HCT116 (cell line): ENCODE measurements around the gene CA11. TPM values are rescaled to one million over a fixed set of nuclear protein-coding genes. Genes with fewer than 3 reads are reported as not detected.

ENCODE experiments used
- ATAC-seq: fragments of 200-7000 bp; cut with Tn5 transposase; 2 replicates; pipeline ENCODE4 v1.9.1; 2020; ENCODE audit warnings: mild to moderate bottlenecking, moderate library complexity
- BruUV-seq: library from RNA; stranded (reverse); fragments of 400-500 nt; replicated peaks from 2 replicates; lab custom pipeline; 2021; lab: Mats Ljungman, UMichigan
- CTCF ChIA-PET: fragments of 300-600 bp; sonication (Branson Sonifier 250); formaldehyde crosslinking; loops from one replicate; lab custom pipeline; 2021; ENCODE audit warnings: antibody characterized with exemption; lab: Charles Lee
- POLR2A ChIA-PET: fragments of 300-600, 350-600 bp; sonication (Branson Sonifier 250); formaldehyde crosslinking; loops from one replicate; lab custom pipeline; 2021; ENCODE audit warnings: antibody characterized with exemption; lab: Charles Lee
- RAD21 ChIA-PET, 2 experiments: fragments of 300-600 bp; sonication (Branson Sonifier 250); formaldehyde crosslinking; loops; one replicate each; lab custom pipeline; 2023; ENCODE audit warnings: low total read pairs in 2 of 2; ENCODE audit not compliant: uncharacterized antibody in 2 of 2, unreplicated experiment in 2 of 2, low non-redundant PET in 1 of 2; lab: Charles Lee
- DNase-seq: peaks from one replicate; pipeline ENCODE4 v3.0.0-alpha.2; 2010; ENCODE audit warnings: low read depth, low spot score
- H2AFZ ChIP-seq: fragments of 200-600 bp; shearing (Covaris generic), sonication (generic); 2 replicates; pipeline ENCODE4 v1.6.1; 2017; ENCODE audit warnings: low read depth, mixed run types, mixed read lengths, antibody characterized with exemption, low read length; ENCODE audit not compliant: poor library complexity, severe bottlenecking
- H3K27ac ChIP-seq: 2 replicates; pipeline ENCODE4 v1.5.1; 2012; ENCODE audit warnings: low read depth, low read length
- H3K27me3 ChIP-seq: fragments of 200-600 bp; sonication (generic); 2 replicates; pipeline ENCODE4 v1.6.1; 2016; ENCODE audit warnings: mixed run types, low read length, mixed read lengths; ENCODE audit not compliant: insufficient read depth
- H3K36me3 ChIP-seq, 2 experiments: fragments of 200-500 bp in 1 of 2; fragments of 200-600 bp in 1 of 2; sonication (Bioruptor generic) in 1 of 2; sonication (generic) in 1 of 2; 2 replicates each; pipeline versions ENCODE4 v1.5.1 to v1.6.1; 2014 to 2016; ENCODE audit warnings: low read length in 2 of 2, inconsistent platforms in 1 of 2, mixed read lengths in 1 of 2, mixed run types in 1 of 2; ENCODE audit not compliant: insufficient read depth in 2 of 2, control insufficient read depth in 1 of 2
- H3K4me1 ChIP-seq, 2 experiments: fragments of 200-600 bp in 1 of 2; sonication (generic) in 1 of 2; 2 replicates each; pipeline versions ENCODE4 v1.5.1 to v1.6.1; 2012 to 2017; ENCODE audit warnings: low read length in 2 of 2, inconsistent platforms in 1 of 2, mild to moderate bottlenecking in 1 of 2, mixed read lengths in 1 of 2, mixed run types in 1 of 2, moderate library complexity in 1 of 2; ENCODE audit not compliant: insufficient read depth in 2 of 2, control insufficient read depth in 1 of 2
- H3K4me2 ChIP-seq: fragments of 200-600 bp; sonication (generic); 2 replicates; pipeline ENCODE4 v1.6.1; 2017; ENCODE audit warnings: mixed run types, low read length, mixed read lengths
- H3K4me3 ChIP-seq, 2 experiments: fragments of 200-600 bp in 1 of 2; sonication (generic) in 1 of 2; replicated peaks in 1 of 2; 2 replicates each; pipeline ENCODE4 v1.5.1; 2011 to 2016; ENCODE audit warnings: low read length in 2 of 2, control low read depth in 1 of 2, low read depth in 1 of 2, mild to moderate bottlenecking in 1 of 2, mixed read lengths in 1 of 2, mixed run types in 1 of 2
- H3K79me2 ChIP-seq: fragments of 200-600 bp; sonication (generic); 2 replicates; pipeline ENCODE4 v1.6.1; 2017; ENCODE audit warnings: mild to moderate bottlenecking, mixed run types, low read length, moderate library complexity, mixed read lengths; ENCODE audit not compliant: insufficient read depth
- H3K9ac ChIP-seq: fragments of 200-600 bp; sonication (generic); 2 replicates; pipeline ENCODE4 v1.6.1; 2016; ENCODE audit warnings: low read length, mixed read lengths
- H3K9me2 ChIP-seq: fragments of 200-600 bp; sonication (generic), shearing (Covaris generic); 2 replicates; pipeline ENCODE4 v1.6.1; 2017; ENCODE audit warnings: mixed run types, mild to moderate bottlenecking, moderate library complexity; ENCODE audit not compliant: insufficient read depth
- H3K9me3 ChIP-seq, 2 experiments: fragments of 200-500 bp in 1 of 2; fragments of 200-600 bp in 1 of 2; sonication (Bioruptor generic) in 1 of 2; sonication (generic) in 1 of 2; 2 replicates each; pipeline ENCODE4 v1.6.1; 2014 to 2017; ENCODE audit warnings: low read length in 2 of 2, mixed read lengths in 2 of 2, inconsistent platforms in 1 of 2, low read depth in 1 of 2, mild to moderate bottlenecking in 1 of 2, mixed run types in 1 of 2, moderate library complexity in 1 of 2; ENCODE audit not compliant: control insufficient read depth in 1 of 2, insufficient read depth in 1 of 2
- H4K20me1 ChIP-seq: fragments of 200-600 bp; sonication (generic), shearing (Covaris generic); 2 replicates; pipeline ENCODE4 v1.6.1; 2017; ENCODE audit warnings: mixed run types, mild to moderate bottlenecking, moderate library complexity; ENCODE audit not compliant: insufficient read depth
- ATF3 ChIP-seq: IDR thresholded peaks from 2 replicates; pipeline ENCODE4 v1.6.1; 2012
- CEBPB ChIP-seq: IDR thresholded peaks from 2 replicates; pipeline ENCODE4 v1.6.1; 2012; ENCODE audit warnings: low read depth
- ELF1 ChIP-seq: IDR thresholded peaks from 2 replicates; pipeline ENCODE4 v1.6.1; 2012; ENCODE audit warnings: low read depth, borderline replicate concordance
- EZH2 ChIP-seq: fragments of 200-600 bp; sonication (generic); IDR thresholded peaks from 2 replicates; pipeline ENCODE4 v1.6.1; 2017; ENCODE audit warnings: antibody characterized with exemption, mixed run types
- EZH2phosphoT487 ChIP-seq: fragments of 200-600 bp; IDR thresholded peaks from 2 replicates; pipeline ENCODE4 v1.6.1; 2018; ENCODE audit warnings: antibody characterized with exemption, borderline replicate concordance
- FOSL1 ChIP-seq: IDR thresholded peaks from 2 replicates; pipeline ENCODE4 v1.6.1; 2012; ENCODE audit warnings: low read depth
- JUND ChIP-seq: IDR thresholded peaks from 2 replicates; pipeline ENCODE4 v1.6.1; 2012
- POLR2A ChIP-seq: IDR thresholded peaks from 2 replicates; pipeline ENCODE4 v1.7.0; 2011; ENCODE audit warnings: borderline replicate concordance; ENCODE audit not compliant: insufficient read depth, insufficient read length; ENCODE audit errors: extremely low read depth
- POLR2AphosphoS5 ChIP-seq: IDR thresholded peaks from 2 replicates; pipeline ENCODE4 v1.6.1; 2011; ENCODE audit warnings: mild to moderate bottlenecking, low read depth, low read length, moderate library complexity
- RAD21 ChIP-seq: IDR thresholded peaks from 2 replicates; pipeline ENCODE4 v1.6.1; 2012; ENCODE audit warnings: low read depth, mild to moderate bottlenecking
- SRF ChIP-seq: IDR thresholded peaks from 2 replicates; pipeline ENCODE4 v1.6.1; 2012; ENCODE audit warnings: low read depth
- TCF7L2 ChIP-seq: IDR thresholded peaks from 2 replicates; pipeline ENCODE4 v1.7.0; 2011; ENCODE audit warnings: borderline replicate concordance, inconsistent platforms; ENCODE audit not compliant: insufficient read depth, insufficient read length; ENCODE audit errors: extremely low read depth
- ZFX ChIP-seq: fragments of 450-650 bp; IDR thresholded peaks from 2 replicates; pipeline ENCODE4 v1.6.1; 2017
- ZNF274 ChIP-seq: fragments of 200-500 bp; sonication (Bioruptor generic); IDR thresholded peaks from 2 replicates; pipeline ENCODE4 v1.6.1; 2014; ENCODE audit warnings: mild to moderate bottlenecking, low read depth, low read length, inconsistent platforms
- intact Hi-C: fragments of 100-400 bp; cut with micrococcal nuclease; formaldehyde crosslinking; loops from 2 replicates; pipeline ENCODE4 v1.10.0; 2022
- total RNA-seq: library from RNA; stranded (reverse); gene quantifications from one replicate; pipeline ENCODE4 v1.2.1, GENCODE V29; 2021; ENCODE audit not compliant: unreplicated experiment
- TF ChIP-seq, protein P1 (sequence below): IDR thresholded peaks from 2 replicates; pipeline ENCODE4 v1.6.1; 2012

The CA11 gene
- total RNA-seq, 1 experiment from 2014 or later, result 29.6 TPM

- ChIA-PET POLR2A (no interaction called here), RAD21 (no interaction called here)
- no TSS peak for BruUV-seq
These were observed 22.8 kb upstream of the CA11 start for GRCh38 chr19:48668761-48669160.

GRCh38 chr19:48668332-48668731 lies 22.3 kb upstream of the CA11 start:
- Histone ChIP-seq H3K9me3 (no peaks in the 10 kb centered on the region), H3K9me2 (no peaks in the 10 kb centered on the region)
- TF ChIP-seq TCF7L2 (no peak), SRF (no peak), EZH2phosphoT487 (no peak), ELF1 (no peak), FOSL1 (no peak), POLR2A (no peak), ZNF274 (no peak), CEBPB (no peak), ATF3 (no peak), JUND (no peak), EZH2 (no peak), POLR2AphosphoS5 (no peak), ZFX (no peak), RAD21 (no peak)
- TF ChIP-seq, protein P1, sequence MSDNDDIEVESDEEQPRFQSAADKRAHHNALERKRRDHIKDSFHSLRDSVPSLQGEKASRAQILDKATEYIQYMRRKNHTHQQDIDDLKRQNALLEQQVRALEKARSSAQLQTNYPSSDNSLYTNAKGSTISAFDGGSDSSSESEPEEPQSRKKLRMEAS, result no peak
- TF ChIP-seq, all 23 proteins: peak for 0
- Histone ChIP-seq H4K20me1 (no peaks in the 10 kb centered on the region), H3K4me3 (no peak overlapping the region), H3K4me1 (no peaks in the 10 kb centered on the region), H3K9ac (no peak overlapping the region), H3K79me2 (no peaks in the 10 kb centered on the region), H3K27me3 (no peaks in the 10 kb centered on the region), H2AFZ (no peak overlapping the region), H3K27ac (no peak overlapping the region), H3K36me3 (no peaks in the 10 kb centered on the region), H3K4me2 (no peak overlapping the region)
- BruUV-seq, result no TSS peak
- CTCF ChIA-PET, result no interaction called here
- ATAC-seq (no peak), DNase-seq (no peak)
- intact Hi-C loops, result no loop called here
- POLR2A ChIA-PET, result no interaction called here
- RAD21 ChIA-PET, result no interaction called here

More at GRCh38 chr19:48668761-48669160, 22.8 kb upstream of the CA11 start:
- Histone ChIP-seq H3K4me3 (no peak overlapping the region), H3K79me2 (no peaks in the 10 kb centered on the region), H3K4me1 (no peaks in the 10 kb centered on the region), H3K9ac (no peak overlapping the region), H3K9me3 (no peaks in the 10 kb centered on the region), H3K9me2 (no peaks in the 10 kb centered on the region), H3K4me2 (no peak overlapping the region), H3K36me3 (no peaks in the 10 kb centered on the region), H3K27me3 (no peaks in the 10 kb centered on the region), H4K20me1 (no peaks in the 10 kb centered on the region), H2AFZ (no peak overlapping the region), H3K27ac (no peak overlapping the region)
- ATAC-seq (no peak), DNase-seq (no peak)
- TF ChIP-seq CEBPB, result no peak
- TF ChIP-seq EZH2phosphoT487, result no peak
- intact Hi-C loops, result no loop called here
- CTCF ChIA-PET, result no interaction called here
